ENCODE results near the gene RAPGEF6.

- TF ChIP-seq GATA3 (IDR thresholded peaks at IDR 0.05; ENCODE audit: low read depth, low read length) (no peak), GATA2 (IDR thresholded peaks at IDR 0.05; ENCODE audit: low read depth, low read length) (no peak)
Measured at GRCh38 chr5:131530706-131531331, 104.2 kb downstream of the RAPGEF6 start.
